ENCODE data around the gene ZNF14. TPM values are rescaled to one million over a fixed set of nuclear protein-coding genes. Genes with fewer than 3 reads are reported as not detected.

Gene ZNF14
- total and polyA plus RNA-seq, 10 of the 15 experiments (the other 5 are each of a cell fraction or from before 2014, with no cell fraction given), result 2.5 to 7.2 (median 4.6) TPM

- 0 out of 2 replicates have a peak, but pooled peaks have one; percentile 8 for TF ChIP-seq ZNF687 (IDR thresholded peaks at IDR 0.05)
- peak; percentile 100 for TF ChIP-seq NFYB (IDR thresholded peaks at IDR 0.05; ENCODE audit: insufficient read depth, low read depth, low read length)
- TF ChIP-seq ZNF274 (IDR thresholded peaks at IDR 0.05; ENCODE audit: insufficient read depth, insufficient read length), result no peak
- peak; percentile 44; the same call in 1 of the 2 replicates for TF ChIP-seq MLLT1 (IDR thresholded peaks at IDR 0.05)
- TF ChIP-seq SMAD5 (IDR thresholded peaks at IDR 0.05; ENCODE audit: low read depth), result 0 out of 2 replicates have a peak, but pooled peaks have one; percentile 24
- peak; percentile 92 for TF ChIP-seq GABPA (IDR thresholded peaks at IDR 0.05; ENCODE audit: low read depth)
- TF ChIP-seq CREM (IDR thresholded peaks at IDR 0.05; ENCODE audit: low read depth), result 0 out of 2 replicates have a peak, but pooled peaks have one; percentile 11
- TF ChIP-seq ETV6 (conservative IDR thresholded peaks at IDR 0.05 in 1 of 2, IDR thresholded peaks at IDR 0.05 in 1 of 2; ENCODE audit: borderline replicate concordance in 1 of 2, low read depth in 1 of 2), result peak in 1 of 2 experiments; percentile 75; a peak in 1 of 4 replicates
- no peak; the same call in 1 of the 2 replicates for TF ChIP-seq MYB (IDR thresholded peaks at IDR 0.05; ENCODE audit: borderline replicate concordance, low read depth, low read length)
- TF ChIP-seq IKZF1 (conservative IDR thresholded peaks at IDR 0.05), result peak; percentile 76
- TF ChIP-seq NR2C1 (IDR thresholded peaks at IDR 0.05), result peak; percentile 87
- TF ChIP-seq KLF5 (IDR thresholded peaks at IDR 0.05; ENCODE audit: partially characterized antibody), result peak; percentile 95
- TF ChIP-seq EZH2 (IDR thresholded peaks at IDR 0.05; ENCODE audit: borderline replicate concordance, control insufficient read depth, low read depth, low read length), result no peak
- peak; percentile 90 for TF ChIP-seq CHD2 (IDR thresholded peaks at IDR 0.05; ENCODE audit: borderline replicate concordance, low read depth, low read length)
- peak; percentile 67 for TF ChIP-seq MEF2B (IDR thresholded peaks at IDR 0.05; ENCODE audit: partially characterized antibody, poor library complexity, severe bottlenecking)
- no peak for TF ChIP-seq BRCA1 (IDR thresholded peaks at IDR 0.05; ENCODE audit: low read depth, low read length)
- no peak for TF ChIP-seq HDAC2 (IDR thresholded peaks at IDR 0.05)
- TF ChIP-seq FOS (IDR thresholded peaks at IDR 0.05; ENCODE audit: borderline replicate concordance, extremely low read depth, insufficient read length), result peak; percentile 76
- TF ChIP-seq NFYA (IDR thresholded peaks at IDR 0.05; ENCODE audit: borderline replicate concordance, low read depth, low read length), result peak; percentile 78
- peak; percentile 6; the same call in 1 of the 2 replicates for TF ChIP-seq GATAD2B (conservative IDR thresholded peaks at IDR 0.05; ENCODE audit: low read depth)
- TF ChIP-seq FOXM1 (IDR thresholded peaks at IDR 0.05; ENCODE audit: low read depth, low read length), result peak; percentile 34; the same call in 1 of the 2 replicates
Observed at GRCh38 chr19:19668230-19669012, 64.5 kb downstream of the ZNF14 start, which contains the start of gene ZNF101 (continued).

Measured in GM12878 (cell line).